GM18858 (cell line): ENCODE measurements around the gene FARP1.
"Not testable (repeated sequence)": the region's sequence is repeated elsewhere in the genome, so short reads cannot be mapped to it uniquely, and the experiment has no call there.

Experiments used
- ATAC-seq: cut with Tn5 transposase; IDR thresholded peaks from one replicate; pipeline ENCODE4 v1.9.1; 2021; ENCODE audit not compliant: unreplicated experiment

The FARP1 gene

DNA sequence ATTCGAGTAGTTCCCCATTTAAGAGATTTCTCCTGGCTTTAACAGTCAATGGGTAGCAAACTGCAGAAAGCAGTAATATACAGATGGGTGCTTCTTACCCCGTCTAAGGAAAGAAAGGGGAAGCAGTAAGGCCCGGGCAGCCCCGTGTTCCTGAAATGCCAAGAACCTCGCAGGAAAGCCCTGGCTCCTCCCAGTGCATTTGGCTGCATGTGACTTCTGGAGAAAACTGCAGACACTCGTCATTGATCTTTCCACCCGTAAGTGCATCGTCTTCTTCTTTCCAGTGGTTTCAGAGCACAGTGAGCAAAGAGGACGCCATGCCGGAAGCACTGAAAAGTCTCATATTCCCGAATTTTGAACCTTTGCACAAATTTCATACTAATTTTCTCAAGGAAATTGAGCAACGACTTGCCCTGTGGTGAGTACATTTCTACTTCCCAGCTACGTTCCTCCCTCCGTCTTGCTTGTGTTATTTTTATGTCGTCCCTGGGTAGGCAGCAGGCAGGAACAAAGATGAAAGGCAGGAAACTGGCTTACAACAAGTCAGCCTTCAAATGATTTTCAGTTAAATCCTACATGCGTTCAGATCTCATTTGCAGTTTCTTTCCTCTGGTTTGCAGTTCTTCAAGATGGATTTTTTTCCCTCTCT lies 268.8 kb downstream of the FARP1 start:
- no peak for ATAC-seq

DNA sequence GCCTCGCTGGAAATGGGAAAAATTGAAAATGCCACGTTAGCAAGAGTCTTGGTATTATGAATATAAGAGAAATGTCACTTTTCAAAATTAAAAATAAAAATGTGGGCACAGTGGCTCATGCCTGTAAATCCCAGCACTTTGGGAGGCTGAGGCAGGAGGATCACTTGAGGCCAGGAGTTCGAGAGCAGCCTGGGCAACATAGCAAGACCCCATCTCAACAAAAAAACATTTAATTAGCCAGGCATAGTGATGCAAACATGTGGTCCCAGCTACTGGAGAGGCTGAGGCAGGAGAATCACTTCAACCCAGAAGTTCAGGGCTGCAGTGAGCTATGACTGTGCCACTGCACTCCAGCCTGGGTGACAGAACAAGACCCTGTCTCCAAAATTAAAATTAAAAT lies 270.4 kb downstream of the FARP1 start:
- not testable (repeated sequence) for ATAC-seq

DNA sequence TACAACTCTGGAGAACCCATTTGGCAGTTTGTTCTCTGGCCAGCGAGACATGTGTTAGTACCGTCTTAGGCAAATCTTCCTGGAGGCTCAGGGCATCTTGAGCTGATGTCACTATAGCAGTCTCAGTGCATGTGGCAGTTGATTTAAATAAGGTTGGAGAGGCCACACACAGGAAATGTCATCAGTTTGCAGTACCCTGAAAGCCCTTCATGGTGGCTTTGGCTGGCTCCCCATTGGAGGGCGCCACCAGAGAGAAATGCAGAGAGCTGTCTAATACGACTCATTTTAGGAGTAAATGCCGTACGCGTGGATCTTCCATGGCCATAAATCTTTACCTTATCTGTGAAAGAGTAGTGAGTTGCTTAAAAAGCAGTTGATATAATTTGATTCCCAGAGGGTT lies 270.9 kb downstream of the FARP1 start:
- ATAC-seq = no peak

DNA sequence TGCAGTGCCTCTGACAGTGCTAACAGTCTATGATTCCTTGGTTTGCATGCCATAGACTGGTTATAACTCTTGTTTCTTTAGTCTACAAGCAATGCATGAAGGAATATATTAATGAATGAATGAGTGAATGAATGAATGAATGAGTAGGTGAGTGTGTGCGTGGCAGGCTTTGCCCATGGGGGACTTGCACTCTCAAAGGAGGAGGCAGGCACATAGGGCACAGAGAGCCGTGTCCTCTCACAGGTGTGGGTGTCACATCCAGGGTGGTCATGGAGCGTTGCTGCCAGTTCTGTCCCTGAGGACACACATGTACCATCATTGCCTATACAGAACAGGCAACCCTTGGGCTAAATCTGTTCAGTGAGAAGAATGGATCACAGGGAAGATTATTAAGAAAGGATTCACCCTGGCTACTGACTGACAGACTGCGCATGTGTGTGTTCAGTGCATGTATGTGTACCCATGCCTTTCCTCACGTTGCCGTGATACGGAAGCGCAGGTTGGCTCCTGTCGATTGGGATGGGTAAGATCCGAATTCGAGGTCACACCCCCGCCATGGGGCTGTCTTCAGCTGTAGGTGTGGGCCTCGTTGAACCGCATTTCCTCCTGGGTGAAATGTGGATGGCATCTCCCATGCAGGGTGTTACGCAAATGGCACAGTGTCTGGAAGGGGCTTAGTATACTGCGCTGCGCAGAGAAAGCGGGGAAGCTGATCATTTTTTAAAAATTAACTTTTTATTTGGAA lies 272.6 kb downstream of the FARP1 start:
- ATAC-seq = no peak

DNA sequence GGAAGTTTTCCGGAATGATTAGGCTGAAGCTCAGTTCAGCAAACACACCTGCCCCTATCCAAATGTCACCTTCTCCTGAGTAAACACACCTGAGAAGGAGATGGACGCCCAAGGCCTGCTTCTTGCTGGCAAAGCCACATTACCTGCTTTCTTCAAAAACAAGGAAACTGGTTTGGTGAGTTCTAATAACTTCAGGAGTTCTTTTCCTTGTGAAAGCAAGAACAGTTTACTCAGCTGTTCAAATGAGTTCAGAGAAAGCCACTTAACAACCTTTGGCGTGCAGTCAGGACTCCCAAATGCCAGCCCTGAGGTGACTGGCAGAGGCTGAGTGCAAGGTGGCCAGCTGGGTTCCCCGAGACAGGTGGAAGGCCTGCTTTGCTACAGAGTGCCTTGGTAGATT lies 273.5 kb downstream of the FARP1 start:
- no peak for ATAC-seq

DNA sequence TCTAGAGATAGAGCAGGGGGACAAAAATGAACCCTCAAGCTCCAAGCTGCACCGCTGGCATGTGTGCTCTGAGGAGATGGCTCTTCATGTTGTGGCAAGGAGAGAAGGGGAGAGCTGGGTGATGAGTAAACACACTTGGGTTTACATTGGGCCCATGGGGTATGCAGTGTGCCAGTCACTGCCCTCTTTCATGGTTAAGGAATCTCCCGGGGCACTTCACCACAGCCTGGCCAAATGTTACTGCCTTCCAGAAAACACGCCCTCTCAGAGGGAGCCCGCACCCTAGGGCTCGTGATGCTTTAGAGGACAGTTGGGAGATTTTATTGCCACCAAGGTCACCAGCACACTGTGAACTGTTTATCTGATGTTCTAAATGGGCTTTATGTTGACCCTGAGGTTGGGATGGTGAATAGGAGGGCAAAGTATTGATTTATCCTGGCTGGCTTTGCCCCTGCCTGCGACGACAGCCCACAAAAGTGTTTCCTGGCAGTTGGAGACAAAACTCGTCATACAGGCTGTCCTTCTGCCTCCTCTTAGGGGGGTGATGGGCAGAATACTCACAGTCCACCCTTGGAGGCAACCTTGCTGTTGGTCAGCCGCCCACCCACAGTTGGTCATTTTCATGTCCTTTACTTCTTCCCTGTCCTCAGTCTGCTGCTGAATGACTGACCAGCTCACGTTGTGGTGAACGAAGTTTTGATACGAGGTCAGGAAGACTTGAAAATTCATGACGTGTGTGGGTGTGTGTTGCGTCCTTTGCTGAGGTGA lies 277.1 kb downstream of the FARP1 start:
- ATAC-seq = no peak

DNA sequence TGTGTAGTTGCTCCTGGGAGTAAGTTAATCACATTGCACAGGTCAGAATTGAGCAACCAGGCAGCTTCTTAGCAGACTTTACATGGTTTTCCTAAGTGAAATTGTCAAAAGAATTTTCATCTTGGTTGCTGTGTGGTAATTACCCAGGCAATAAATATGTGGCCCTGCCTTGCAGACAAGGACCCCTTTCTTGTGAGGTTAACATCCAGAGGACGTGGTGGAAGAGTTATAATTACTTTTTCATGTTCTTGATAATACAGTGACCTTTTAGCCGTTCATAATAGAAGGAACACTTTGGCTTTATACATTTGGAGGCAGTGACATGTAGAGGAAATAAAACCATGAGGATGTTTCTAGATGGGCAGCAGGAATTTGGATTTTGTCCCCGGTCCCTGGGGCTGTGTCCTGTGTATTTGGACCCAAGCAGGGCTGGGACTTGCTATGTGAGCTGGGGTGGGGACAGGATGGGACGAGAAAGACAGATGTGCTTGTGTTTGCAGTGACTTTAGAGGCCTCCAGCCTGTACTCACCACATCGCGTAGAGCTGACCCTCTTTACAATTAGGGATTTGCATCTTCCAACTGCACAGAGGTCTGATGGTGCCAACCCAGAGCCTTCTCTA lies 277.8 kb downstream of the FARP1 start:
- ATAC-seq = no peak

DNA sequence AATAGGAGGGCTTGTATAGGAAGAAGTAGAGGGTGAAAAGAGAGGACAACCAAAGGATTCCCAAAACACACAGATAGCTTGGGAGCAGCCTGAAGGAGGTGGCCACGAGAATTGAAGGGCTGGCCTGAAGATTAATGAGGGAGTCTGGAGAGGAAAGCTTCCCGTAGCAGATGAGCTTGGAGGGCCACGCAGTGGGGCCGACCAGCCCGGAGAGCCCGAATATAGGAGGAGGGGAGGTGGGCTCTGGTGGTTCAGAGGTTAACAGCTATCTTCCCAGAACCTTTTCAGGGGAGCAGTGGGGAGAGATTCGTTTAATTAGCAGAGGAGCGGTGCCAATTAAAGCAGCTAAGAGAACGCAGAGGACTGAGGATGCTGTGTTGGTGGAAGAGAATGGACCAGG lies 279.2 kb downstream of the FARP1 start:
- ATAC-seq = no peak

DNA sequence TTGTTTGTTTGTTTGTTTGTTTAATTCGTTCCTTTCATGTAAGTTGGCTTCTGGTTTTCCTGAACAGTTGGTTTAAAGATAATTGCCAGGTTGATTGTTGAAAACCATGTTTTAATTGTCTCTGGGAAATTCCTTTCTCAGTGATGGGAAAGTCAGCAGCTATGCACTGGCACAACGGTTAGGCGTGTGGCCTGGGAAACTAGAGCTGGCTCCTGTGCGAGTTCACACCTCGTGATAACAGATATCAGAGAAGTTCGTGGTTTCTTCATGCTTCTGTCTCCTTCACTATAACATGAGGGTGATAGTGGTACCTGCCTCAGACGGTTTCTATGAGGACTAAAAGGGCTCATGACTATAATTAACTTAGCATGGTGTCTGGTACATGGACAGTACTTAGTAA lies 280.5 kb downstream of the FARP1 start:
- ATAC-seq = no peak

DNA sequence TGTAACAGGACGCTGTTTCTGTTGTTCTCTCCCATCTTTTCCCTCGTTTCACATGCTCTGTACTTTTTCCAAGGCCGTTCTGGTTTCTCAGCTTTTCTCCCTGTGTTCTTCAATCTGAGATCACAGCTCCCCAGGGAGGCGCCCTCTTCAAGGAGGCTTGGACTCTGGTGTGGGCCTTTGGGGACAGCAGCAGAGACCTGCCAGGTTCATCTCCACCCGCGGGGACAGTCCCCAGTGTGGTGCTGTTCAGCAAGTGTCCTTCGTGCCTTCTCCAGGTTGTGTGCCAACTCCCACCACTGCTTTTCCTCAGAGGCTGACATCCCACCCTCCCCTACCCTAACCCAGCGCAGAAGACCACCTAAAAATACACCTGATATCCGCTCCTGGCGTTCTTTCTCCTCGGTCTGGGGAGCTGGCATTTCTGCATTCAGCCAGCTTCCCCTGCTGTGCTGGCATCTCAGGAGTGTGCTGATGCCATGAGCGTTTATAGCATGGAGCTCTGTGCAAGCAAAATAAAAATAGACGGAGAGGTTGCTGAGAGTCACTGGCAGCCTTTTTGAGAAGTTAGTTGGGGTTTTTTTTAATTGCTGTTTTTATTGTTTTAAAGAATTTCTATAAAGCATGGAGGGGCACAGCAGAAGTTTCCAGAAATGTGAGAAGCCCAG lies 284.6 kb downstream of the FARP1 start:
- no peak for ATAC-seq

DNA sequence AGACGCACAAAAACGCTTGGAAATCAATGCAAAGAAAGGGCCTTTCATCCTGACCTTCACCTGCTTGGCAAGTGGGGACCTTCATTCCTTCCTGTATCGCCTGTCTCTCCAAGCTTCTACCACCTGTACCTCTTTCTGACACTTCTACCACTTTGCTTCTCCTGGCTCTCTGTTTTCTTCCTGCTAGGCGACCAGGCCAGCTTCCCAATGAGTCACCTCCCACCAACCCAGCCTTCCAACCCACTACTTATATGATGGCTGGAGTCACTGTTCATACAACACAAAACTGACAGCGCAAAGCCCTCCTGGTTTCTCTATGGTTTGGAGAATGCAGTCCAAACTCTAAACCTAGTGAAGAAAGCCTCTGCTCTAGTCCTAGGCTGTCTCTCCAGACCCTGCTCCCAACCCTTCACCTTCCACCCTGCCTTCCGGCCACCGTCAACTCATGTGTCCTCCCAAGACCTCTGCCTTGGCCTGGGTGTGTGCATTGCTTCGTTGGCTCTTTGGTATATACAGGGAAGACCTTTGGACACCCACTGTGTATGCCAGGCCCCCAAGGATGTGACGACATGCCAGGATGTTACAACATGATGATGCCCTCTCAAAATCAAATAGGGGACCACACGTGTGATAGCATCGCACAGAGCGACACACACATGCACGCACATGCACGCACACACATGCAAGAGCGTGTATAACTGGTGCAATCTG lies 285.5 kb downstream of the FARP1 start:
- no peak for ATAC-seq

DNA sequence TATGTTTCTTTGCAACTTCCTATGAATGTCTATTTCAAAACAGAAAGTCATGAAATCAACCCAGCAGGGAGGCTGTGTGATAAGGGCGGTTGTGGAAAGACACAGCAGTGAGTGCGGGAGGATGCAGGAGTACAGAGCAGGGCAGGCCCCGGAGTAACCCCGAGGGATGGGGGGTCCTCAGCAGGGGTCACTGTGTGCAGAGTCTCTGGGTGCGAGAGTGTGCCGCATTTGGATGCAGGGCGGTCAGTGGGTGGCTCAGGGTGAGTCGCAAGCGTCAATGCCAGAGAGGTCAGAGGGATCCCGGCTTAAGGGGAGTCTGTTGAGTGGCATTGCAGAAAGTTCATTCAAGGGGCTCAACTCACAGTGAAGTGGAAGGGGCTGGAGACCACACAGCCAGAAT lies 286.2 kb downstream of the FARP1 start:
- no peak for ATAC-seq

DNA sequence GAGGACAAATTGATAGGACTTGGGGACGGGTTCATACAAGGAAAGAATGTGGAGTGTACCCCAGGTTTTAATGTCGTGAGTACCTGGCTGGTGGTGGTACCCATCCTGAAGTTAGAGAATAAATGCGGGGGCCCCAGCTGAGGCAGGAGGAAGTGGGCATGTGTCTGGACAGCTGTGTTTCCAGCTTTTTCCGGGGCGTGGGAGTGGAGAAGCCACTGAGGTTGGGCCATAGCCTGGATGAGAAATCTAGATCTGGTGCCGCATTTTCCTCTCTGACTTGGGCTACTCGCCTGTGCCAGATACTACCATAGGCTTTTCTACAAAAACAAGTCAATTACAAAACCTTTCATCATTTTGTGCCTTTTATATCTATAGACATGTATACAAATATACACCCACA lies 286.6 kb downstream of the FARP1 start:
- ATAC-seq = no peak

DNA sequence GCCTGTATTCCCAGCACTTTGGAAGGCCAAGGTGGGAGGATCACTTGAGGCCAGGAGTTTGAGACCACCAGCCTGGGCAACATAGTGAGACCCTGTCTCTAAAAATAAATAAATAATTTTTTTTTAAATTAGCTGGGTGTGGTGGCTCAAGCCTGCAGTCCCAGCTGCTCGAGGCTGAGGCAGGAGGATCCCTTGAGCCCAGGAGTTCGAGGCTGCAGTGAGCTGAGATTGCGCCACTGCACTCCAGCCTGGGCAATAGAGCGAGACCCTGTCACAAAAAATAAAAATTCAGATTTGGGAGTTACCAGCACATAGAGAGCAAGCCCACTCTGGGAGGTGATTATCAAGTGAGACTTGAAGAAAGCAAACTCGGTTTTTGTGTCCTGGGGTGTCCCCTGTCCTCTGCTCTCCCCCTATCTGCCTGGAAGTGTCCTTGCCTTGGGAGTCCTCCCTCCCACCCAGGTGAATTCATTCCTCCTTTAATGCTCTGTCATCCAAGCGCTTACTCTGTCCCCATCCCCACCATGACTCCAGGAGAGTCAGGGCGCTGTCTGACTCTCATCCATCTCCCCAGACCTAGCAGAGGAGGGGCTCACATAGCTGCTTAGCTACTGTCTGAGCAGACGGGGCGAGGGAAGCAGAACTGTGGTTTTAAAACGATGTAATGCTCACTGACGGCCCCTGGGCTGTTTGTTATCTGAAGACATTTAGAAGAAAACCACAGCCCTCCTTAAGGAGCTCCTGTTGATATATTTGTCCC lies 287.3 kb downstream of the FARP1 start:
- ATAC-seq = no peak

DNA sequence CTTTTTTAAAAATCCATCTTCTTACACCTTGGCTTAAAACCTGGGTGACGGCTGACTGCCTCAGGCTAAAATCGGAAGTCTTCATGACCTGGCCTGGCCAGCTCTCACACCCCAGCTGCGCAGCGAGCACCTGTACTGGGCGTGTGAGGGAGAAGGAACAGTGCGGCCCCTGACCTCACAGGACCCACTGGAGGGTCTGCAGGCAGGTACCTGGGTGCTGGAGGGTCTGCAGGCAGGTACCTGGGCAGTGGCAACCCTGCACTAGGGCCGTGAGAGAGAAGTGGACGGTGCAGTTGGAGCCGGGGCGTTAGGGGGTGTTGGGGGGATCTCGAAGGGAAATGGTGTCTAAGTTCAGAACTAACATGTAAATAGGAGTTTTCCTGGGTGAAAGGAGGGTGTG lies 289.7 kb downstream of the FARP1 start:
- no peak for ATAC-seq

DNA sequence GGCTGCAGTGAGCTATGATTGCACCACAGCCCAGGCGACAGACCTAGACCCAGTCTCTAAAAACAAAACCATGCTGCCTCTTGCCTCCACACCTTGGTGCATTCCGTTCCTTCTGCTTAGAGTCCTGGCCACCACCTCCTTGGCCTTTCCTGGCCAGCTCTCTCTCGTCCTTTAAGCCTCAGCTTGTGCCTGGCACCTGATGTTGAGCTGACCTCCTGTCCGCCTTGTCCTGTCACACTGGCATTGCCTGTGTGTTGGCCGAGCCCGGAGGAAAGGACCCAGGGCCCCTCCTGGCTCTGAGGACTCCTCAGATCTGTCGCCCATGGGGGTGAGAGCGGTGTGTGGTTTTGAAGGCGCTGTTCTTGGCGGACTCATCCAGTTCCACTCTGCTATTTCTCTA lies 290.8 kb downstream of the FARP1 start:
- no peak for ATAC-seq

DNA sequence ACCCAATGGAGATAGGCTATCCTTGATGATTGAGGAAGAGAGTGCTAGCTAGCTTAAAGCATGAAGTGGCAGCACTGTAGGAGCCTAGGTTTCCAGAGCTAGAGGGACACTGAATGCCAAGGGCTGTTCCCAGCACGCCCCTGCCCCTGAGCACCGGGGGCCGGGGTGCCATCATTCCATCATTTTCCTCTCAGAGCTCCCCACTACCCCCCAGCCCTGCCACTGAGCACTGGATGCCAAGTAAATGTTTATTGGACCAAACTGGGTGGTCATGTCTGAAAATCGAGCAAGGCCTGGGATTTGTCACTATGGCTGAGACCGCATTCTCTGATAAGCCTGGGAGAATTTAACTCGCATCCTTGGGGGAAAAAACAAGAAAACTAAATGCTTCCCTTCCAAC lies 291.2 kb downstream of the FARP1 start:
- no peak for ATAC-seq

DNA sequence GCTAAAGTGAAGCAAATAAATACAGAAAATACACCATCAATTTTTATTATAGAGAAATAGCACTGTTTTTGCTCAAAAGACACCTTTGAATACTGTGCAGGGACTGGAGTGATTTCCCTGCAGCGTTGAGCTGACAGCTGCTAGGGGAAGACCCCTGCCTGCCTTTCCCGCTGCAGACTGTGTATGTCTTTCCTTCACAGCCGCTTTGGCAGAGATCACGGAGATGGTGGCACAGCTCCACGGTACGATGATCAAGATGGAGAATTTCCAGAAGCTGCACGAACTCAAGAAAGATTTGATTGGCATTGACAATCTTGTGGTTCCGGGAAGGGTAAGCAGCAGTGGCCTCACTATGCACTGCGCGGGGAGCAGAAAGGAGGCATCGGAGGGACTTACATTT lies 292.5 kb downstream of the FARP1 start:
- ATAC-seq = no peak

DNA sequence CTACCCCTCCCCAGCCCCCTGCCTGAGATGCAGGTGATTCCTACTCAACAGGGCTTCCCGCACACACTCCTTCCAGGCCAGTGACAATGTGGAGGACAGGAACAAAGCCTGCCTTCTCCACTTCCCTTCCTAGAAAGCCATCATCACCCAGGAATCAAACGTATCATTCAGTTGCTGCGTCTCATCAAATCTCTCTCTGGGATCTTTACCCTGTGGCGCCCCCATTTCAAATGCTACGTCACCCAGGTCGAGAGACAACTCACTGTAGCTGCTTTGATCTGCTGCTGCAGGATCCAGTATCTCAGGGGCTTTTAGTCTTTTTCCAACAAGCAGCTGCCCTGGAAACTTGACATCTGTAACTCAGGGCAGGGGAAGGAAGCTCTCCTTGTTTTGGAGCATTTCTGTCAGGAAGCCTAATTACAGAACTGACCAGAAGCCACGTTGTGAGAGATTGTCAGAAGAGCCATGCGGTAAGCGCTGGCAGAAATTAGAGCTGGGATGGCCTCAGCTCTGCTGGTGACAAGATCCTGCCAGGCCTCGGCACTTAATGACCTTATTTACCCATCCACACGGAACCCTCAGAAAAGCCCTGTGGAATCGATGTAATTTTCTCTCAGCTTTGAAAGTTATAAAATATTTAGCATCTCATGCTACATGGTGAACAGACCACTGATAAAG lies 293.5 kb downstream of the FARP1 start:
- ATAC-seq = no peak
